ENCODE data around the gene NSFL1C. TPM values are rescaled to one million over a fixed set of nuclear protein-coding genes. Genes with fewer than 3 reads are reported as not detected.
"Not testable (repeated sequence)": the region's sequence is repeated elsewhere in the genome, so short reads cannot be mapped to it uniquely, and the experiment has no call there.

Gene NSFL1C
- total RNA-seq, 2 donors from 2014 or later = 57.7 to 63.1 TPM

GRCh38 chr20:1422753-1423152 is 43.9 kb downstream of the NSFL1C start:
- H3K27ac Mint-ChIP-seq = no peak overlapping the region
- no peak overlapping the region for H3K4me3 Mint-ChIP-seq
- peaks cover 2% of the 10 kb centered on the region for H3K36me3 Mint-ChIP-seq (ENCODE audit: low read depth)
- DNase-seq (no peak), ATAC-seq (no peak)
- peaks cover 11% of the 10 kb centered on the region for H3K4me1 Mint-ChIP-seq
- H3K9me3 ChIP-seq (ENCODE audit: control insufficient read depth, low read length, poor library complexity, severe bottlenecking) = no peaks in the 10 kb centered on the region
- H3K27me3 Mint-ChIP-seq = no peaks in the 10 kb centered on the region

- Mint-ChIP-seq H3K36me3 (ENCODE audit: low read depth) (peaks cover 4% of the 10 kb centered on the region), H3K4me1 (peaks cover 9% of the 10 kb centered on the region), H3K27ac (no peak overlapping the region), H3K27me3 (no peaks in the 10 kb centered on the region), H3K4me3 (no peak overlapping the region)
- ATAC-seq (no peak), DNase-seq (no peak)
- H3K9me3 ChIP-seq (ENCODE audit: control insufficient read depth, low read length, poor library complexity, severe bottlenecking) = no peaks in the 10 kb centered on the region
Measured at GRCh38 chr20:1420066-1420465, 46.6 kb downstream of the NSFL1C start.

GRCh38 chr20:1418350-1418749 is 48.3 kb downstream of the NSFL1C start:
- no peak for DNase-seq
- Mint-ChIP-seq H3K27me3 (no peaks in the 10 kb centered on the region), H3K4me3 (no peak overlapping the region), H3K27ac (no peak overlapping the region), H3K4me1 (peaks cover 6% of the 10 kb centered on the region), H3K36me3 (ENCODE audit: low read depth) (peaks cover 4% of the 10 kb centered on the region)
- no peaks in the 10 kb centered on the region for H3K9me3 ChIP-seq (ENCODE audit: control insufficient read depth, low read length, poor library complexity, severe bottlenecking)
- no peak for ATAC-seq

- Mint-ChIP-seq H3K36me3 (ENCODE audit: low read depth) (peaks cover 3% of the 10 kb centered on the region), H3K27me3 (no peaks in the 10 kb centered on the region), H3K4me3 (no peak overlapping the region), H3K4me1 (peaks cover 5% of the 10 kb centered on the region), H3K27ac (no peak overlapping the region)
- no peaks in the 10 kb centered on the region for H3K9me3 ChIP-seq (ENCODE audit: control insufficient read depth, low read length, poor library complexity, severe bottlenecking)
- DNase-seq = no peak
- ATAC-seq = no peak
Measured at GRCh38 chr20:1417790-1418189, 48.9 kb downstream of the NSFL1C start.

GRCh38 chr20:1417273-1417672 is 49.4 kb downstream of the NSFL1C start:
- no peak for ATAC-seq
- H3K27ac Mint-ChIP-seq = no peak overlapping the region
- peaks cover 2% of the 10 kb centered on the region for H3K36me3 Mint-ChIP-seq (ENCODE audit: low read depth)
- no peak overlapping the region for H3K4me3 Mint-ChIP-seq
- no peaks in the 10 kb centered on the region for H3K9me3 ChIP-seq (ENCODE audit: control insufficient read depth, low read length, poor library complexity, severe bottlenecking)
- peaks cover 3% of the 10 kb centered on the region for H3K4me1 Mint-ChIP-seq
- H3K27me3 Mint-ChIP-seq = no peaks in the 10 kb centered on the region
- DNase-seq = no peak

- ATAC-seq (no peak), DNase-seq (no peak)
- Mint-ChIP-seq H3K27me3 (no peaks in the 10 kb centered on the region), H3K4me3 (no peak overlapping the region), H3K27ac (no peak overlapping the region), H3K36me3 (ENCODE audit: low read depth) (peaks cover 2% of the 10 kb centered on the region), H3K4me1 (peaks cover 3% of the 10 kb centered on the region)
- no peaks in the 10 kb centered on the region for H3K9me3 ChIP-seq (ENCODE audit: control insufficient read depth, low read length, poor library complexity, severe bottlenecking)
Measured at GRCh38 chr20:1415667-1416468, 50.8 kb downstream of the NSFL1C start.

GRCh38 chr20:1414982-1415381 is 51.7 kb downstream of the NSFL1C start:
- Mint-ChIP-seq H3K27me3 (no peaks in the 10 kb centered on the region), H3K4me3 (no peak overlapping the region), H3K36me3 (ENCODE audit: low read depth) (peaks cover 2% of the 10 kb centered on the region), H3K4me1 (peaks cover 3% of the 10 kb centered on the region), H3K27ac (no peak overlapping the region)
- ATAC-seq (no peak), DNase-seq (no peak)
- H3K9me3 ChIP-seq (ENCODE audit: control insufficient read depth, low read length, poor library complexity, severe bottlenecking) = no peaks in the 10 kb centered on the region

- no peak for DNase-seq
- Mint-ChIP-seq H3K27me3 (peaks cover 18% of the 10 kb centered on the region), H3K27ac (no peak overlapping the region), H3K4me3 (no peak overlapping the region), H3K4me1 (no peaks in the 10 kb centered on the region), H3K36me3 (ENCODE audit: low read depth) (peaks cover 4% of the 10 kb centered on the region)
- no peaks in the 10 kb centered on the region for H3K9me3 ChIP-seq (ENCODE audit: control insufficient read depth, low read length, poor library complexity, severe bottlenecking)
- no peak for ATAC-seq
Measured at GRCh38 chr20:1405801-1406200, 60.8 kb downstream of the NSFL1C start.

GRCh38 chr20:1403624-1404023 is 63.0 kb downstream of the NSFL1C start:
- H3K9me3 ChIP-seq (ENCODE audit: control insufficient read depth, low read length, poor library complexity, severe bottlenecking) = no peaks in the 10 kb centered on the region
- no peaks in the 10 kb centered on the region for H3K36me3 Mint-ChIP-seq (ENCODE audit: low read depth)
- H3K27ac Mint-ChIP-seq = no peak overlapping the region
- H3K4me3 Mint-ChIP-seq = no peak overlapping the region
- H3K27me3 Mint-ChIP-seq = peaks cover 20% of the 10 kb centered on the region
- no peak for ATAC-seq
- no peak for DNase-seq
- no peaks in the 10 kb centered on the region for H3K4me1 Mint-ChIP-seq

GRCh38 chr20:1402149-1402548 is 64.5 kb downstream of the NSFL1C start:
- peaks cover 16% of the 10 kb centered on the region for H3K27me3 Mint-ChIP-seq
- no peaks in the 10 kb centered on the region for H3K9me3 ChIP-seq (ENCODE audit: control insufficient read depth, low read length, poor library complexity, severe bottlenecking)
- no peak for DNase-seq
- no peaks in the 10 kb centered on the region for H3K4me1 Mint-ChIP-seq
- no peak overlapping the region for H3K27ac Mint-ChIP-seq
- H3K36me3 Mint-ChIP-seq (ENCODE audit: low read depth) = no peaks in the 10 kb centered on the region
- H3K4me3 Mint-ChIP-seq = no peak overlapping the region
- ATAC-seq = no peak

- Mint-ChIP-seq H3K4me1 (no peaks in the 10 kb centered on the region), H3K4me3 (no peak overlapping the region), H3K27me3 (peaks cover 11% of the 10 kb centered on the region), H3K36me3 (ENCODE audit: low read depth) (no peaks in the 10 kb centered on the region), H3K27ac (no peak overlapping the region)
- no peak for ATAC-seq
- no peaks in the 10 kb centered on the region for H3K9me3 ChIP-seq (ENCODE audit: control insufficient read depth, low read length, poor library complexity, severe bottlenecking)
- DNase-seq = no peak
Measured at GRCh38 chr20:1401451-1401907, 65.2 kb downstream of the NSFL1C start.

GRCh38 chr20:1399678-1400366 is 66.8 kb downstream of the NSFL1C start:
- not testable (repeated sequence) for DNase-seq; H3K27ac Mint-ChIP-seq; H3K36me3 Mint-ChIP-seq (ENCODE audit: low read depth); H3K27me3 Mint-ChIP-seq; H3K4me3 Mint-ChIP-seq; H3K4me1 Mint-ChIP-seq; ATAC-seq; H3K9me3 ChIP-seq (ENCODE audit: control insufficient read depth, low read length, poor library complexity, severe bottlenecking)

GRCh38 chr20:1398185-1398584 is 68.5 kb downstream of the NSFL1C start:
- H3K9me3 ChIP-seq (ENCODE audit: control insufficient read depth, low read length, poor library complexity, severe bottlenecking); H3K36me3 Mint-ChIP-seq (ENCODE audit: low read depth); H3K4me3 Mint-ChIP-seq; H3K27ac Mint-ChIP-seq; ATAC-seq; DNase-seq; H3K27me3 Mint-ChIP-seq: not testable (repeated sequence)
- peaks cover 12% of the 10 kb centered on the region for H3K4me1 Mint-ChIP-seq

- Mint-ChIP-seq H3K27ac (no peak overlapping the region), H3K4me3 (no peak overlapping the region), H3K4me1 (peaks cover 13% of the 10 kb centered on the region), H3K36me3 (ENCODE audit: low read depth) (no peaks in the 10 kb centered on the region), H3K27me3 (peaks cover 8% of the 10 kb centered on the region)
- DNase-seq (no peak), ATAC-seq (no peak)
- no peaks in the 10 kb centered on the region for H3K9me3 ChIP-seq (ENCODE audit: control insufficient read depth, low read length, poor library complexity, severe bottlenecking)
Measured at GRCh38 chr20:1397710-1398109, 68.9 kb downstream of the NSFL1C start.
